HG03196 (cell line): Measurements from ENCODE around the gene CNST.
"Not testable (repeated sequence)": the region's sequence is repeated elsewhere in the genome, so short reads cannot be mapped to it uniquely, and the experiment has no call there.

Source experiments
- ATAC-seq: cut with Tn5 transposase; IDR thresholded peaks from one replicate; pipeline ENCODE4 v1.9.1; 2021; ENCODE audit not compliant: unreplicated experiment

Gene CNST

GRCh38 chr1:246617768-246618167 is 51.5 kb downstream of the CNST start:
- no peak for ATAC-seq

DNA sequence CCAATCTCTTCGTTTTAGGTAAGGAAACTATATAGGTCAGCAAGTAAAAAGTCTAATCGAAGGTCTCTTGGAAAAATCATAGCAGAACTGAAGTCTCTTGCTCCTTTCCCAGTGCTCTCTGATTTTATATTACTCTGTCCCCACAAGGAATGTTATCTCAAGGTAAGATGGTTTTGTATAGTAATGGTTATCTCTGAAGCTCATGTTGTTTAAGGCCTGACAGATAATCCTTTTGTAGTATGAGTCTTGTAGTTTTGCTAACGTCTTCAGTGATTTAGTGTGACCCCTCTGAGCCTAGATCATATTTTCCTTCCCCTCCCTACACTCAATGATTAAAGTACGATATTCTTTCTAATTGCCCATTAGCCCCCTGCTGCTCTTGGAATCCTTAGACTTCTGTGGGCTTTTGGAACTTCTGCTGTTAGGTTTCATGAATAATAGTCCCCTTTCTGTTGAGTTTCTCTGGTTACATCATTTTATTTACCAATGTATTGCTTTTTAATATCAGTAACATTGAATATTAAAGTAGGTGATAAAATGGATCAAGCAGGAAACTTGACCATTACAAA is 52.1 kb downstream of the CNST start:
- ATAC-seq = no peak

DNA sequence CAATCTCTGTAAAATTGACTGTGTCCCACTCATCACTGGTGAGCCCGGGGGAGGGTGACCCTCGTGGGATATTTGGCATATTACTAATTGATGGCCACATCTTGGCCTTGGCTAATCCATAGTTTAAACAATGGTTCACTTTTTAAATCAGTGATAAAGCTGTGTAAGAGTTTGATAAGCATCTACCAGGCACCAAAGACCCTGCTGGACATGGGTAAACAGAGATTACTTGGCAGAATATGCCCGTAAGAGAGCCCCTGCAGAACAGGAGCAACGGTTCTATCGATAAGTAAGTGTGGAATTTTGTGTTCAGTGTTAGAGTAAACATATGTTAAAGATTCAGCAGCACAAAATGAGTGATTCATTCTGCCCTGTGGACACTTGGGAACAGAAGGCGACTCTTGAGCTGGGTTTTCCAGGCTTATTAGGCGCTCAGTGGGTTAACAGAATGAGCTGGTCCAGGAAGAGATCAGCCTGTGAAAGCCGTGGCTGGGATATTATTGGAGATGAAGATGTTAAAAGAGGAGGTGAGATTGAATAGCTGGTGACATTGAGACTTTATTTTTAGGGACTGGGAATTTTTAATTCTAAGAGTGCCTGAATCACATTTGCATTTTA is 55.9 kb downstream of the CNST start:
- ATAC-seq = no peak

DNA sequence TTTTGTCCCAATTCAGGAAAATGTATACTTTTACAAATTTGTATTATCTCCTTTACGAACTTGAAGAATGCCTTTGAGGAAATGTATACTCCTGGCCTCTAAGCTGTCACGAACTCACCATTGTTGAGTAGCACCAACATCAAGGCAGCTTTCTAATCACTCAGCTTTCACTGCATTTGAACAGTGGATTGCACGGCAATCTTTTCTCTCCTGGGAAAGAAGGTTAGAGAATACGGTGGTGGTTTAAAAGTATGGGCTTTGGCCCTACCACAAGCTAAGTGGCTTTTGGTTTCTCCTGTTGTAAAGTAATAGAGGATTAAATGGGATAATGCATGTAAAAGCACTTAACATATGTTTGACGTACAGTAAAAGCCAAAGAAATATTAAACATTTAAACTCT is 57.8 kb downstream of the CNST start:
- ATAC-seq = no peak

GRCh38 chr1:246629030-246629429 is 62.8 kb downstream of the CNST start:
- peak; percentile 96 for ATAC-seq

GRCh38 chr1:246629976-246630375 is 63.7 kb downstream of the CNST start:
- no peak for ATAC-seq

DNA sequence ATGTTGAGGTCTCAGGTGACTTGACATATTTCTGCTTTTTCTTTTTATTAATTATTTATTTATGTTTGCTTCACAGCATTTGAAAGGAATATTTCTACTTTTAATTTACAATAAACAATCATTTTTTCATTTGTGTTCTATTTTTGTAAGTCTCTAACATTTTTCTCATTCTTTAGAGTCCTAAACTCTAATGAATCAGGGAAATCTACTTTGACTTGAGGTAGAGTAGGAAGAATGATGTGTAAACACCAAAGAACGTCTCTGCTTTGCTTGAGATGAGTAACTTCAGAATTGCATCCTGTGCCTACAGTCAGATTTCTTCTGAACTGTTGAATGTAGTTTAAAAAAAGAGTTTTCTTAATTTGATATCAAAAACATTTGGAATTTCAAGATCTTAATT is 65.2 kb downstream of the CNST start:
- no peak for ATAC-seq

- no peak for ATAC-seq
Observed at GRCh38 chr1:246632281-246633168, 66.3 kb downstream of the CNST start.

DNA sequence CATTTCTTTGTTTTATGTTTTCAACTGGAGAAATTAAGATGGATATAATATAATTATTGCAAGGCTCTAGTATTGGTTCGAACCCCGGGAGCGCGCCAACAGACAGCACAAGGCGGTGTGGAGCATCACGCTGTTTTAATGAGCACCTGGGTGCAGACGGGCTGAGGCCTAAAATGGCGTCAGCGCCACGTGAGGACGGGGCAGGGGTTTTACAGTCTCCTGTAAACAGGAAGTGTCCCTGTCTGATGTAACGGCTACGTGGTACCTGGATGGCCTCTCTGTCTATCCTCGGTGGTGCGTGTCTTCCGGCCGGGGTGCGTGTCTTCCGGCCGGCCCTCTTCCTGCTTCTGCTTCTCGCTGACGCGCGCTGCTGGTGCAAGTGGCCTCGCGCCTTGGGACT is 68.4 kb downstream of the CNST start:
- ATAC-seq = not testable (repeated sequence)

DNA sequence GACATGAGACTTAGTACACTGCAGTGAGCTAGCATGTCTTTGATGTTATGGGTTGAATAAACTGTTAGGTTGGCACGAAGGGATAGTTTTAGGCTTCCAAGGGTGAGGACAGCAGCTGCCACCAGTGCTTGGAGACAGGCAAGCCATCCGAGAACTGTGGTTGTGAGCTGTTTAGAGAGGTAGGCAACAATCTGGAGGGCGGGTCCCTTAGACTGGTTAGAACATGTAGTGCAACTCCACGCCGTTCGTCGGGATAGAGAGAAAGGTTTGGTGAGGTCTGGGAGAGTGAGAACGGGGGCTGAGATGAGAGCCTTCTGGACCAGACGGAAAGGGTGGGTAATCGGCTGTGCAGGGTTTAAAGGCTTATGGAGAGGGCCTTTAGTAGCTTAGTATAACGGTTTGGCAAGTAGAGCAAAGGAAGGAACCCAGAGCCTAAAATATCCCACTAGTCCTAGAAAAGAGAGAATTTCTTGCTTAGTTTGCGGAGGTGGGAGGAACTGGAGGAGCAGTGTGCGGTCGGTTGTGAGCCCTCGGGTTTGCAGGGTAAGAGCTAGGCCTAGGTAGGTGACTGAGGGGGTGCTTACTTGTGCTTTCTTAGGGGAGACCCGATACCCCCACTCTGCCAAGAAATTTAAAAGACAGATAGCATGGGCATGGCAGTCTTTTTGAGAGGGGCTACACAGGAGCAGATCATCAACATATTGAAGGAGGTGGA is 72.8 kb downstream of the CNST start:
- no peak for ATAC-seq

DNA sequence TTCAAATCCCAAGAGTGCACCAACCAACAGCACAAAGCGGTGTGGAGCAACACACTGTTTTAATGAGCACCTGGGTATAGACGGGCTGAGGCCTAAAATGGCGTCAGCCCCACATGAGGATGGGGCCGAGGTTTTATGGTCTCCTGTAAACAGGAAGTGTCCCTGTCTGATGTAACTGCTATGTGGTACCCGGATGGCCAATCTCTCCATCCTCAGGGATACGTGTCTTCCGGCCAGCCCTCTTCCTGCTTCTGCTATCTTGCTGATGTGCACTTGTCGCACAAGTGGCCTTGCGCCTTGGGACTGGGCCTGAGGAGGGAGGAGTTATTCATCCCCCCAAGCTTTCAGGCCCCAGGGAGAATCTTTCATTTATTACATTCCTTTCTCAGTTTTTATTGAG is 73.5 kb downstream of the CNST start:
- no peak for ATAC-seq

DNA sequence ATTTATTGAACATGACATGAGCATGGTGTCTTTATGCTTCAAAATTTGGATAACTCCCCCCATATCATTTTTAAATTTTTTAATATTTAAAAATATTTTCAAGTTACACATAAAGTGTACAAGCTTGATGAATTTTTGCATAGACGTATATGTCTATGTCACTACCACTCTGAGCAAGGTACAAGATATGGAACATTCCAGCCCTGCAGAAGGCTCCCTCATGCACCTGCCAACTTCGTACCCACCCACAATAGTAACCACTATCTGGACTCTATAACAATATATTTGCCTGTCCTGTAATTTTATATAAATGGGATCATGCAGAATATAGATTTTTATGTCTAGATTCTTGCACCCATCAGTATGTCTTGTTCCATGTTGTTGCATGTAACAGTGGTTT is 74.5 kb downstream of the CNST start:
- no peak for ATAC-seq

- no peak for ATAC-seq
Observed at GRCh38 chr1:246641394-246641793, 75.1 kb downstream of the CNST start.

- ATAC-seq = no peak
Observed at GRCh38 chr1:246642719-246643118, 76.5 kb downstream of the CNST start.

- no peak for ATAC-seq
Observed at GRCh38 chr1:246647113-246647512, 80.9 kb downstream of the CNST start.

GRCh38 chr1:246647513-246647912 is 81.3 kb downstream of the CNST start:
- no peak for ATAC-seq

DNA sequence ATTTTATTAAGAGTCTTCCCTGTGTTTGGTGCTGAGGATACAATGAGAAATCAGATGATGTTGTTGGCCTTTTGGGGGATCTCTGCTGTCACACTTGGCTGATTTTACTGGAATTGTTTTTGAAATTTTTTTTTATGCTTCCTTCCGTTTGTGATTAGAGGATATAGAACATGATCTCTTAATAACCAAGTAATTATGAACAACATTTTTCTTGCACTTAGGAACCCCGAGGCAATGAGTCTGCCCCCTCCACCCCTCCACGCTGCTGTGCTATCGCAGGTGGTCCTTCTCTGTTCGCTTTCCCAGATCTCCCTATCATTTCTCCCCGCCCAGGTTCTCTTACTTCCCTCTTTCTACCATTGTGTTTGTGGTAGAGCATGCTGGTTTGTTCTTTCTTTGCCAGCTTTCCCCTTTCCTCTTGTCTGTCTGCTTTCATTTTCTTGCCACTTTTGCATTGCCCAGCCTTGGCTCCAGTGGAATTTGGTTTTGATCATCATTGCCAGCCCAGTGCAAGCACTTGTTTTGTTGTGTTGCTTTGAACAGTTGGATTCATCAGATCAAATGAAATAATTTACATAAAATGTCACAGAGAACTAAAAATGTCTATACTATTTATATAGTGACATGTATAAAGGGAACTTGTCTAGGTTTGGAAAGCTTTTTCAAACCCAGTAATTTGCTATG is 84.9 kb downstream of the CNST start:
- no peak for ATAC-seq

DNA sequence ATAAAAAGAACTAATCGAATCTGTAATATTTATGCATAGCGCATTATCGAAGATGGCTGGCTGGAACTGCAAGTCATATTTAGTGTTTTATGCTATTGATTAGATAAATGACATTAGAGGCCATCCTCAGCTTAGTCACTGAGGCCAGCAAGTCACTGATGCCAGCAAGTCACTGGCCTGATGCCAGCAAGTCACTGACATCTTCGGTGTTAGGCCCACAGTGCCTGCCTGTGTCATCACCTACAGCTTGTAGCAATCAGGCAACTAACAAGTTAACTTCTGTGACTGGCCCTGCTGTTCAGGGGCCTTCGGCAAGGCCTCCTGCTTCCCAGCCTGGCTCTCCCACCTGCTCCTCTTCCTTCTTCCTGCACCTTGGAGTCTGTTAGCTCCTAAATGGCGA is 92.3 kb downstream of the CNST start:
- ATAC-seq = no peak

DNA sequence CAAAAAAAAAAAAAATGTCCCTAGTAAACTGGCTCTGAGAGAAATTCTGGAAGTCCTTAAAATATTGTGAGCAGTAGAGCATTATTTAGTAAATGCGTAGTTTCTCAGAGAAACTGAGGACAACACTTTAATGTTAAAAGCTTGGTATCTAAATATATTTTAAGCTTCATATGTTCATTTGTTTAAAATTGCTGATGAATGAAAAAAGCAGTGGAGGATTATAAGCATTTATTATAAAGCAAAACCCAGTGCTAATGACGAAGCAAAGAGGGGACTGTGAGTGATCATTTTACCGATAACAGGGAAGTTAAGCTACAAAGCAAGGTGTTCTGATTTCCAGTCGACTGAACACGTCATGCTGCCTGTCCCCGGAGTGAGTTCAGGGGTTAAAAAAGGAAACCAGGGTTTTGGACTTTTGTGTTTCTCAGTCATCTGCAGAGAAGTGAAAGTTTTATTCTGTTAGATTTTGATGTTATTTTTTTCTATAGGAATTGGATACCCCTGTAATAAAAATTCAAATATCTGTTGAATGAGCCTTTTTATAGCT is 93.4 kb downstream of the CNST start:
- no peak for ATAC-seq

DNA sequence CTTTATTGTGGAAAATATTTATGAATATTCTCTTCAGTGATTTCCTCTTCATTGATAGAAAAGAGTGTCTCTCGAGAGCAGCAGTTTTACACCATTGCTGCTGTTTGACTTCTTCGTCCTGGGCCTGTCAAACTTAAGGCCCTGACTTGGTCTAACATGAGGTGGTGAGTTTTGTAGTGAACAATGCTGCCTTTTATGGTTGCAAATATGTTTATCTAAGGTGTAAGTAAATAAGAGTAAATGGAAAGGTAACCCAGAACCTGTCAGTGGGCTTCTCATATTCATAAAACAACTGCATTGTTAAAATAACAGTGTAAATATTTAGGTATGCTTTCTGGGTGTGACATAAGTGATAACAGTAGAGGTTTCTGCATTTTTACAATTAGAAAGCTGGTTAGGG is 95.2 kb downstream of the CNST start:
- ATAC-seq = no peak

- no peak for ATAC-seq
Observed at GRCh38 chr1:246667773-246668172, 101.5 kb downstream of the CNST start.
